HG03103 (cell line): ENCODE data around the gene SLC22A1.

Experiments
- ATAC-seq: cut with Tn5 transposase; IDR thresholded peaks from one replicate; pipeline ENCODE4 v1.9.1; 2021; ENCODE audit warnings: low read depth; ENCODE audit not compliant: unreplicated experiment

Gene SLC22A1

GRCh38 chr6:160204710-160205109 lies 83.1 kb downstream of the SLC22A1 start:
- ATAC-seq: no peak

DNA sequence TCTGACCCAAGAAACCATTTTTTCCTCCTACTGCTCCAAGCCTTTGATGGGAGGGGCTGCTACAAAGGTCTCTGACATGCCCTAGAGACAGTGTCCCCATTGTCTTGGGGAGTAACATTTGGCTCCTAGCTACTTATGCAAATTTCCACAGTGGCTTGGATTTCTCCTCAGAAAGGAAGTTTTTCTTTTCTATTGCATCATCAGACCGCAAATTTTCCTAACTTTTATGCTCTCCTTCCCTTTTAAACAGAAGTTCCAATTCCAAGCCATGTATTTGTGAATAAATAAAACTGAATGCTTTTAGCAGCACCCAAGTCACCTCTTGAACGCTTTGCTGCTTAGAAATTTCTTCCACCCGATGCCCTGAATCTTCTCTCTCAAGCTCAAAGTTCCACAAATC lies 86.0 kb downstream of the SLC22A1 start:
- no peak for ATAC-seq
